ENCODE measurements around the gene OGDH.
A peak's percentile ranks its signal among the peaks of the same experiment; 100 is the strongest.
"Not testable (repeated sequence)": the region's sequence is repeated elsewhere in the genome, so short reads cannot be mapped to it uniquely, and the experiment has no call there.

OGDH gene

DNA sequence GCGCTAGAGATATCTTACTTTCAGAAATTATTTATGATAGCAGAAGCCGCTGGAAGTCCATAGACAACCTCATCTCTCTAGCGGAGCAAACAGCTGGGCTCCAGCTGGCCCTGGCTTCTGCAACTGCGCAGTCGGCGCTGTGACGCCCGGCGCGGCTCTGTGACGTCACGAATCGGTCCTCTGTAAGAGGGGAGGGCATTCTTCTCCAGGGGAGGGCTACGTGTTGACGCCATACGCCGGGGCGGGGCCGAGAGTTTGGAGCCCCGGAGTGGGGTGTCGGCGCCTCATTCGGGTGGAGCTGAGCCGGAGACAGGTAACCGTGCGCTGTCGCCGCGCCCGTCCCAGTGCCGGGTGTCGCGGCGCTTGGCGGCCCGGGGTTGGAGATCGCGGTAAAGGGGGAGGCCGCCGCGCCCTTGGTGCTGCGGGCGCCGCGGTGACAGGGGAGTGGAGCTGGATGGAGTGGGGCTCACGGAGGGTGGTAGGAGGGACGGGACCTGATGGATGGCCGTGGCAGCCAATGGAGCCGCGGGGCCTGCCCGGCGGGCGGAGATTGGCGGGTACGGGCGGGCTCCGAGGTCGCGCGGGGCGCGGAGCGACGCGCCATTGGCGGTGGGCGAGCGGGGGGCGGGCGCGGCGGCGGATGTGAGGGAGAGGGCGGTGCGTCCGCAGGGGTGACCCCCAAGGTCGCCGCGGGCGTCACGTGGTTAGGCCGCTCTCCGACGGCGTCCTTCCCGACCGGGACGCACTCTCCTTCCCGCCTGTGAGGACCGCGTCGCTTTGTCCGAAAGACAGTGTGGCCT, at the start of gene OGDH:
TSS of gene OGDH (plus strand) at position 287 of the 800 bp plus-strand sequence. CDS start 17,717 bp downstream, outside the sequence.
- peak; percentile 99 for ATAC-seq
- peak; percentile 100 for DNase-seq

DNA sequence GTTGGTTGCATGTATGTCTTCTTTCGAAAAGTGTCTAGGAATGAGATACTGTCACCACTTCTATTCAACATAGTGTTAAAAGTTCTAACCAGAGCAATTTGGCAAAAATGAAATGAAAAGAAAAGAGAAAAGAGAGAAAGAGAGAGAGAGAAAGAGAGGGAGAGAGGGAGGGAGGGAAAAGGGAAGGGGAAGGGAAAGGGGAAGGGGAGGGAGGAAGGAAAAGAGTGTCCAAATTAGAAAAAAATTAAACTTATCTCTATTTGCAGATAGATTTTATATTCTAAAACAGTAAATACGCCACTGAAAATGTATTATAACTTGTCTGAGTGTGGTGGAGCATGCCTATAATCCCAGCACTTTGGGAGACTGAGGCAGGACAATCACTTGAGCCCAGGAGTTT, 48.9 kb upstream of the OGDH start:
- ATAC-seq (no peak), DNase-seq (no peak)

DNA sequence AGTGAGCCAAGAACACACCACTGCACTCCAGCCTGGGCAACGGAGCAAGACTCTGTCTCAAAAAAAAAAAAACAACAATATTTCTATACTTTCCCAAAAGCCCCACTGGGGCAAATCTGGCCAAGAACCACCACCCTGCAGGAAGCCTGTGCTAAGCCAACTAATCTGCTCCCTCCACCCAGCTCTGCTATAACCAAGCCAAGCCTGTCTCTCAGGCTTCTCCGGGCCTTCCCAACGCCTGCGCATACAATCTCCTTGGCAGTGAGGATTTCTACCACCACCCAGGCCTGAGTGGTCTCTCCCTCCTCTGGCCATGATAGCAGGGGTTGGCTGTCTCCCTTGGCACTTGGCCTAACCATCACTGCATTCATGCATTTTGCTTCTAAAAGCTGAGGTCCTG, 46.9 kb upstream of the OGDH start:
- no peak for ATAC-seq

DNA sequence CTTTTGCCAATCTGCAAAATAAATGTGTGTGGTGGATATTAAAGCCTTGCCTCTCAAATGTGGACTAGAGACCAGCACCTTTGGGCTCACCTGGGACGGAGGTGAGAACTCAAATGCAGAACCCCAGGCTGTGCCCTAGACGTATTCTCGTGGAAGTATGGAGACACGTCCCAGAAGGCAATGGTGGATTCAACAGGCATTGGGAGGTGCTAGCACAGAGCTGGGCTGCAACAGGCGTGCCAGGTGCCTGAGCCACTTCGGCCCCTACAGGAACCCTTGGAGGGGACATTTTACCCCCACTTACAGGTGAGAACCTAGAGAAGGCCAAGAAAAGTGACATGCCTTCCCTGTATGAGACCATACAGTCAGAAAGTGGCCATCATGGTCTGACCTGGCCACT, 44.9 kb upstream of the OGDH start:
- no peak for DNase-seq
- no peak for ATAC-seq

More for the DNA sequence above, 46.9 kb upstream of the OGDH start:
- DNase-seq = no peak

DNA sequence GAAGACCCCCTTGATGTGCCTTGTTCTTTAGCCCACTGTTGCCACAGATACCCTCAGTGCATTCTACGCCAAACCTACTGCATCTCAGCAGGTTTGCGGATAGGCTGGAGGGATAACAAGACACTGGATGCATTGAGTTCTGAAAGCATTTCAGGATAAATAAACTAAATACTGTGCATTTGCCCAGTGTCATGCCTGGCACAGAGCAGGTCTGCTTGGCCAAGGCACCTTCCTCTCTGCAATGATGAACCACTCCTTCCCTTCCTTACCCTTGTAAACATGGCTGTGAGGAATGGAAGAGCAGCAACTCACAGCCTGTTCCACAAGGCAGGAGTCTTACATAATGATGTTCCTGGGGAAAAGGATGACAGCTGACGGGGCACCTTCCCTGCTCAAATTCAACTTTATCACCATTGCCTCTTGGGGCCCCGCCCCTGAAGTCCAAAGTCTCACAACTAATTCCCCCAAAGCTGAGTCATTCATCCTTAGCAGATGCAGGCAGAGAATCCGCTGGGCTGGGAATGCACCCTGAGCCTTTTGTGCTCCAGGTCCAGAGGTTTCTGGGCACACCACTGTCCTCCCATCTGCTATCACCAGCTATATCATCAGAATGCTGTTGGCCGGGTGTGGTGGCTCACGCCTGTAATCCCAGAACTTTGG, 44.3 kb upstream of the OGDH start:
- DNase-seq = no peak
- no peak for ATAC-seq

DNA sequence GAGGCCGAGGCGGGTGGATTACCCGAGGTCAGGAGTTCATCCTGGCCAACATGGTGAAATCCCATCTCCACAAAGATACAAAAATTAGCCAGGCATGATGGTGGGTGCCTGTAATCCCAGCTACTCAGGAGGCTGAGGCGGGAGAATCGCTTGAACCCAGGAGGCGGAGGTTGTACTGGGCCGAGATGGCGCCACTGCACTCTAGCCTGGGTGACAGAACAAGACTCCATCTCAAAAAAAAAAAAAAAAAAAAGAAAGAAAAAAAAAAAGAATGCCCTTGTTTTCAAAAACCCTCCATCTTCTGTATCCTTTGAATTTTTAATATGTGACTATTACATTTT, 43.8 kb upstream of the OGDH start:
- DNase-seq, ATAC-seq: not testable (repeated sequence)

DNA sequence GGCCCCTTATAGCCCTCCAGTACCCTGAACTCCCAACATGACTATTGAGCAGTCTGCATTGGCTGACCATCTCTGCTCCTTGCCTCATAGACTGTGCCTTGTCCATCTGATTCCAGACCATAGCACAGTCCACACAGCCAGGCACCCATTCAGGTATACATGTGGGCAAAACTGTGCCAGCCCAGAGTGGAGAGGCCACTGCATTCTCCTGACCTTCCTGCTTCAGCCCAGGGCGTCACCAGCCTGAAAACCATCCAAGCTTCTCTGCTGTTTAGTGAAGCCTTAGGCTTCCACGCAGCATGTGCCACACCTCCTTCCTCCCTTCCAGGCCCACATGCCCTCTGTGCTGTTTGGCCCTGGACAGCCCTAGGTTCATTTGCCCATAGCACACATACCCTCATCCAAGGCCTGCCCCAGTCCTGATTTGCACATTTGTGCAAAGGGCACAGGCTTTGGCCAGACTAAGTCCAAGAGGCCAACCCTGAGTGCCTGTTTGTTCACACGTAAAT, 43.2 kb upstream of the OGDH start:
- ATAC-seq = no peak
- no peak for DNase-seq

DNA sequence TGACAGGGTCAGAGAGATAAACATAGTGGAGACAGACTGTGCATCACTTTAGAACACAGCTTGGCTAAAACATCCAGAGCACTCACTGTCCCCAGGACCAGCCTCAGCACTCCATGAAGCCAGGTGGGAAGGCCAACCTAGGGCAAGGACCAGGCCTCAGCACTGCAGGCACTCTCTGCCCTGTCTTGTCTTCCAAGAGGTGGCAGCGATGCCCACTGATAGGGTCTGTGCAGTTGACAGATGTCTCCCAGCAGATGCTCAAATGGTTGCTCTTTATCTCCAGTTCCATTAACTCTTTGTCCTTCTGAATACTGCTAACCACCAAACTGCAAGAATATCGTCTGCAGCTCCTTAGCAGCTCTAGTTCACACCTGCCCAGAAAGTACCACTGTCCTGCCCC, 41.8 kb upstream of the OGDH start:
- ATAC-seq = no peak
- no peak for DNase-seq

DNA sequence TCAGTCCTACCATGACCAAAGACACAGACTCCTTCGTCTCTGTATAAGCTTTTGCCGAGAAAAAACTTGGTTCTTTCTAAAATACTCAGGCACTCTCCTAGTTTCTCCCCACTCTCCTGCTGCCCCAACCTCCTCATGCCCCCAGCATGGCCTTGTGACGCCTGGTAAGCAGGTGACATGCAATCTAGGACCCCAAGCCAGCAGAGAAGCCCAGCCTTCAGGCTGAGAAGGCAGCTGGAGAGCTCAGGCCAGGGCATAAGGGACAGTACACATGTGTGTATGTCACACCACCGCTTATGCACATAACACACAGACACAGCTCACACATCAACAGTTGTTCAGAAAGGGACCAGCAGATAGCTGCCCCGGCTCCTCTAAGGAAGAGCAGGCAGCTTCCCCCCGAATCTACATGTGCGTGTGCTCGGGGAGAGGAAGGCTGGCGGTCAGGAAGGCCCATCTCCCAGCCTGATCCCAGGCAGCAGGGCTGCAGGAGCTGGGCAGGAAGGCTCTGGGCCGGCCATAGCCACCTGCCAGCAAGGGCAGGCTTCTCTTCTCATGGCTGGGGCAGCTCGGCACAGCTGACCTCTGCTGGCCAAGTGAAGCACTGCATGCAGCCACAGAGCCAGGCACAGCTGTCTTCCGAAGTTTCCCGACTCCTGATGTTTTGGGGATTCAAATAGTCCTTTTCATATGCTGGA, 41.2 kb upstream of the OGDH start:
- DNase-seq (peak; percentile 71), ATAC-seq (peak; percentile 63)

DNA sequence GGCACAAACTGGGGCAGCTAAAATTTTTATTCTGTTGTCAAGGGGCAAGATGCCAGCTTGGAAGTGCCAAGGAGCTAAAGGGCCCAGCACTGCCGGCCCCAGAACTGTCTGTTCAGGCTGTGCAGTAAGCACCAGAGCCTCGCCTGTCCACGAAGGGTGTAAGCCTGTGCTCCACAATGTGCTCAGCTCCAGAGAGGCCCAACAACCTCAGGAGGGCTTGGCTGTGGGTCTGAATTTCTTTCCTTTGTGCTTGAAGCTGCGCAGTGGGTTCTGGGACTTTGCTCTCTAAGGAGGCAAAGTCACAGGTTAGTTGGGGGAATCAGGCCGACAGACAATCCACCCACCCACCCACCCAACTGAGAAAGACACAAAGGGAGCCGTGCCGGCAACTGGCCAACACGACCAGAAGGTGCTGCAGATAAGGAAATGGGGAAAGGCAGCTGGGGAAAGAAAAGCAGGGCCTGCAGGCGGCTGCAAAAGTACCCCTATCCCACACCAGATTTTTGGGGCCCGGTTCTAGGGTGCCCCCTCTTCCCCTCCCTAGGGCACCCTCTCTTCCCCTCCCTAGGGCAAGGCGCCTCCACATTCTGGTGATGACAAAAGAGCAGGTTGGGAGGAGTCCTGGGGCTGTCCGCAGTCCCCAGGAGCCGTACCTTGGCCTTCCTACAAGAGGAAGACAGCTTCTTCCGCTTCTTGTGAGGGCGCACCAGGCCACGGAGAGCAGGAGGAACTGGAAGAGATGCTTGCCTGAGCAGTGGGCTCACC, 40.5 kb upstream of the OGDH start:
- ATAC-seq (peak; percentile 20), DNase-seq (no peak)

DNA sequence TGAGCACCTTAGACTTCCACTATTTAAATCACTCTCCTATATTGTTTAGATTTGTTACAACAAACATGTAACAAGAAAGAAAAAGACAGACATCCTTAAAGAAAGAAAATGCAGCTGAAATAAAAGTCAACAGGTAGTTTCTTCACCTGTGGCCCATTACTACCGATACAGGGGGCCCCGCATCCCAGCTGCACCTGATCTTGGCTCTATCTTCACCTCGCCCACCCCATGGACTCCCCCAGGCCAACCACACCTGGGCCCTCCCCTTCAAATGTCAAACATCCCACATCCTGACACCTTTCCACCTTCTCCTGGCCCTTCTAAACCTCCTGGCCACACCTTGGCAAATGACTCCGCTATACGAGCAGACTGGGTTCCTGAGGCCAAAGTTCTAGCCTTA, 39.7 kb upstream of the OGDH start:
- no peak for ATAC-seq
- DNase-seq = no peak

DNA sequence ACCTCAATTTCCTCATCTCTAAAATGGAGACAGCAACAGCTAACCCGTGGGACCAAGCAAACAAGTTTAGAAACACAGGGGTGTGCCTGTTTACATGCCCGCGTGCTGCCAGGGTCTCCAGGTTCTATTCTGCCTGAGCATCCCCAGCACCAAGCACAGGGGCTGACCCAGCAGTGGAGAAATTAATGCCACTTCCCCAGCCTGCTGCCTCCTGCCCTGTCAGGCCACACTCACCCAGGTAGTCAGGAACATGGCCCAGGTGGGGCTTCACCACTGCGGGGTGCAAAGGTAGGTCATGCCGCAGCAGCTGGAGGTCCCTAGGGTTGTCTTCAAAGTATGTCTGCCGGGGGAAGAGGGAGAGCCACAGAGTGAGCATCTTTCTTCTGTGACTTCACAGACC, 38.5 kb upstream of the OGDH start:
- no peak for DNase-seq
- no peak for ATAC-seq

DNA sequence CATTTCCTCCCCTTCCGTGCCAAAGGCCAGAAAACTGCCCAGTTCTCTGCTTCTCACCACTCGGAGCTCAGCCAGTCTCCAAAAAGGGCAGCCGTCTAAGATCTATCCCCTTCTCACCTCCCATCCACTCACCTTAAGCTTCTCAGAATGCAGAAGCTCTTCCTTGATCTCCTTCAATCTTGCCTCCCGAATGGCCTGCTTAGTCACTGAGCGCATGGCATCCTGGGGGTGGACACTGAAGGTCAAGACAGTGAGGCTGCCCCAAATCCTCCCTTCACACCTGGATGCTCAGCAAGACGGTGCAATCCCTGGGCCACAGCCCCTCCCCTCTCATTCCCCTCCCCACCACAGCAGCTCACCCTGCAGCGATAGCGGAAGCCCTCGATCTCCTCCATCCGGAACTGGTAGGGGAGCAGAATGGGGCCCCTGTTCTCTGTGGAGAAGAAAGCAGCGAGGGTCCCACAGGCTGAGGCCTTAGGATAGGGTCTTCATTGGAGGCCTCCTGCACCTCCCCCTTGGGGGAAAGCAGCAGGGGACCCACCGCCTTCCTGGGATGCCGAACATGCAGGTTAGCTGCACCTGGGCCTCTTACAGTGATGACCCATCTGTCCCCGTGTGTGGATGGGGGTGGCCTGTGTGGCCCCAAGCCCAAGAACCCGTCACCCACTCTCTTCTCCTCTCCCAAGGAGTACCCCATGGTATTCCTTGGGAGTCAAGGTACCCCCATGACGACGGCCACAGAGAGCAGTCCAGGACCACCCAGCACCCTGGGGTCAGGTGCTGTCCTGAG, 37.5 kb upstream of the OGDH start:
- ATAC-seq (no peak), DNase-seq (no peak)

DNA sequence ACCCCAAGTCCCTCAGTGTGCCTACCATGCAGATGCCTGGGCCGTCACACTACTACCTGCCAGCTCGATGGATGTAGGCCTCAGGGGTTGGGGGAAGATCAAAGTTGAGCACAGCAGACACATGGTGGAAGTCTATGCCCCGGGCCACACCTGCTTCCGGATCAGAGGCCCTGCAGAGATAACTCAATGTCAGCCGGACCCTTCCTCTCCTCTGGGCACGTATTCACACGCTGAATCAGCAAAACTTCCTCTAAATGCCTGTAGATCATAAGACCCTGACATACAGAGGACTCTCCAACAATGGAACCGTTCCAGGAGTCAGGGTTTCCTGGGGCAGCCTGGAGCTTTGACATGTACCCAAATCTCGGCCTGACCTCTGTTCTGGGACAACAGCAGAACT, 36.5 kb upstream of the OGDH start:
- ATAC-seq = no peak
- no peak for DNase-seq

DNA sequence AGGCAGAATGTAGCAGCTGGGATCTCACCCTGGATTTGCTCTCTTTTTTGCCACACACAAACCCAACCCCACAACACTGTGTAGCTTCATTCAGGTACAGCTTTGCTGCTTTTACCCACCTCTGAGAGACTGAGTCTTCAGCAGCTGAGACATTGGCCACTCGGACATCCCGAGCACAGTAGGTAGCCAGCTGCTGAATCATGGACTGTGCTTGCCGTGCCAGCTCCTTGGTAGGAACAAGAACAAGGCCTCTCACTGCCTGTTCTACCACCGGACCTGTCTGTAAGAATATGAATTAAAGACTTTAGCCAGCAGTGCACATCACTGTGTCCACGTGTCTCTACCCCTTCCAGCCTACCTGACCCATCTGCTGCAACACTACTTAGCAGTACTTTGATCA, 33.7 kb upstream of the OGDH start:
- DNase-seq (no peak), ATAC-seq (no peak)

DNA sequence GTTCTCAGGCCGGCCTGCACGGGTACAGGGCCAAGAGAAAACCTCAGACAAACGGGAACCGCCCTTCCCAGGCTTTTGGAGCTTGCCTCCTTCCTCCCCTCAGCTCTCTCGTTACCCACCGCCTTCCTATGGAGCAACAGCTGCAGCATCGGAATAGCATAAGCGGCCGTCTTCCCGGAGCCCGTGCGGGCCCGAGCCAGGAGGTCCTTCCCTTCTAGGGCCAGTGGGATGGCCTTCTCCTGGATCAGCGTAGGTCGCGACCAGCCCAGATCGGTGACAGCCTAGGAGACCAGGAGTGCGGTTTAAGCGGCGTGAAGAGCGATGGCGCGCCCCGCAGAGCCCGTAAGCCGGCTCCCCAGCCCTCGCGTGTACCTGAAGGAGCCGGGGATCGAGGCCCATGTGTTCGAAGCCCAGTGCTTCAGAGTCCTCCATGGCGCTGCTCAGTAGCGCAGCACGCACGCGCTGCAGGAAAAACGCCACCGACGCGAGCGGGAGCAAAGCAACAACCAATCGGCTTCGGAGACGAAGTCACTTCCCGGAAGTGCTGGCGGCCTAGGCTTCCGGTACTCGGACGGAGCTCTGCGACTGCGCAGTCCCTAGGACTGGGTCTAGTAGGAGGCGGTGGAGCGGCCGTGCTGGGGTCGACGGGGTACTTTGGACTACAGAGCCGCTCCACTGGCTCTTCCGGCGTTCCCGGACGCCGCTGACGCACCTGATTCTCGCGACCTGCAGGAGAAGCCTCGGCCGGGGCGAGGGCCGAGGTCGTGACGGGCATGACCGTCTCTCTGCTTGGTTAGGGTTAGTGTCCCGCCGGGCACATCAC, 32.8 kb upstream of the OGDH start, which contains the start of gene DDX56:
TSS of gene DDX56 (minus strand) at position 445 of the 823 bp plus-strand sequence. CDS start at position 432, 13 bp downstream.
- ATAC-seq (peak; percentile 97), DNase-seq (peak; percentile 94)

DNA sequence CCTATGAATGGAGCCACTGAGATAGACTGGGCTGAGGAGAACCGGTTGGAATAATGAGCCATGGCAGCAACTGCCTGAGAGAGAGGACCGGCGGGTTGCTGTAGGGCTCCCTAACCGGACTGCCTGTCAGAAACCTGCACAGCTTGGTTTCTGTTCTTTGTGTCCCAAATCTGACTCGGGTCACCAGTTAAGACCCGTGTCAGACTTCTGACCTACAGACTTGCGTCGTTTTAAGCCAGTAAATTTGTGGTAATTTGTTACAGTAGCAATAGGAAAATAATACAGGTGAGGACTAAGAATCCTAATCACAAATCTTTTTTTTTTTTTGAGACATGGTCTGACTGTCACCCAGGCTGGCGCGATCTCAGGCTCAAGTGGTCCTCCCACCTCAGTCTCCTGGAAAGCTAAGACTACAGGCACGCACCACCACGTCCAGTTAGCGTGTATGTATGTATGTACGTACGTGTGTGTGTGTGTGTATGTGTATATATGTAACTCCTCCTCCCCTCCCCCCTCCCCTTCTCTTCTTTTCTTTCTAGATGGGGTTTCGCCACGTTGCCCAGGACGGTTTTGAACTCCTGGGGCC, 32.0 kb upstream of the OGDH start:
- no peak for ATAC-seq
- DNase-seq = no peak

DNA sequence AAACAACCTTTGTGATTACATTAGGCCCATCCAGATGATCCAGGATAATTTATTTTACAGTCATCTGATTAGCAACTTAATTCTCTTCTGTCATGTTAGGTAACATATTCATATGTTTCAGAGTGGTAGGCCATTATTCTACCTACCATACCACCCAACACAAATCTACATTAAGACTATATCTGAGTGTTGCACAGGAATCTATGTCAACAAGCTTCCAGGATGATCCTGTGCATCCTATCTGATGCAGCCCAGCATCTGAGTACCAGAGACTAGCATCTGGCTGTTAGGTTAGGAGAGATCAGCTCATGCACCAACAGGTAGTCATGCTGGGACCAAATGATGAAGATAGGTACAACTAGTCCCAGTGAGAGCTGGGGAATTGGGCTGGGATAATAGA, 31.4 kb upstream of the OGDH start:
- DNase-seq = no peak

DNA sequence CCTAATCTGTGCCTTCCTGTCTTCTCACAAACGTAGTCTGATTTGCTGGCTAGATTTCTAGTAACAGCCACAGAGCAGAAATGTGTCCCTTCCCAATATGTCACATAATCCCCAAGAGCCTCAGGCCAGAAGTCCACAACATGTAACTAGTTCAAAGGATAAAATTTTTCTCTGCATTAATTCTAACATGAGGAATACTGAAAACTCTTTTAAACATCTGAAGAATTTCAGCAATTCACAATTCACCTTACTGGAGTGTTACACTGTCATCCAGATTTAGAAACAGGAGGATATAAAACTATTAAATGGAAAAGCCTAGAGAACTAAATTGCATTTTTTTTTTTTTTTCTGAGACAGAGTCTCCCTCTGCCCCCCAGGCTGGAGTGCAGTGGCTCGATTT, 30.2 kb upstream of the OGDH start:
- ATAC-seq = no peak
- no peak for DNase-seq

More for the DNA sequence above, 31.4 kb upstream of the OGDH start:
- ATAC-seq = no peak
